Fibroblast of villous mesenchyme (primary cell): Measurements from ENCODE around the gene SYDE2. TPM values are rescaled to one million over a fixed set of nuclear protein-coding genes. Genes with fewer than 3 reads are reported as not detected.
A peak's percentile ranks its signal among the peaks of the same experiment; 100 is the strongest.
"Not testable (repeated sequence)": the region's sequence is repeated elsewhere in the genome, so short reads cannot be mapped to it uniquely, and the experiment has no call there.

Experiments
- DNase-seq: peaks from one replicate; pipeline ENCODE4 v3.0.0-alpha.2; 2010; ENCODE audit warnings: low read depth
- H3K4me3 ChIP-seq: 2 replicates; pipeline ENCODE4 v1.5.1; 2011; ENCODE audit warnings: low read depth, mild to moderate bottlenecking, low read length
- total RNA-seq: library from RNA; depleted of rRNA; stranded (reverse); fragments of >200 nt; gene quantifications from 2 replicates; pipeline ENCODE4 v1.2.3, GENCODE V29; 2012
- TF ChIP-seq, protein P1 (sequence below): IDR thresholded peaks from 2 replicates; pipeline ENCODE4 v1.5.1; 2012; ENCODE audit warnings: low read depth, mild to moderate bottlenecking, low read length; ENCODE audit not compliant: insufficient read depth

SYDE2 gene
- total RNA-seq, 1 donor: 27.6 TPM

DNA sequence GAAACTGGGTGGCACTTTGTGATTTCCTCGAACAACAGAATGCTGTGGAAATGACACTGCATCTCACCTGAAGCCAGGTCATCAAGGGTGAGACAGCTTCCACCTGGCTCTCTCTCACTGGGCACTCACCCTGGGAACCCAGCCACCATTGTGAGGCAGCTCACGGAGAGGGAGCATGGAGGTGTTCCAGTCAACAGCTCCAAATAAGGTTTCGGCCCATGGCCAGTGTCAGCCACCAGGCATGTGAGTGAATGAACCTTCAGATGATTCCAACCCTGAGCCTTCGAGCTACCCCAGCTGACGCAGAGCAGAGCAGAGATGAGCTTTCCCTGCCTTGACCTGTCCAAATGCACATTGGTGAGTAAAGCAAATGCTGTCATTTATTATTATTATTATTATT, 58.1 kb downstream of the SYDE2 start:
- DNase-seq: no peak
- TF ChIP-seq, protein P1, sequence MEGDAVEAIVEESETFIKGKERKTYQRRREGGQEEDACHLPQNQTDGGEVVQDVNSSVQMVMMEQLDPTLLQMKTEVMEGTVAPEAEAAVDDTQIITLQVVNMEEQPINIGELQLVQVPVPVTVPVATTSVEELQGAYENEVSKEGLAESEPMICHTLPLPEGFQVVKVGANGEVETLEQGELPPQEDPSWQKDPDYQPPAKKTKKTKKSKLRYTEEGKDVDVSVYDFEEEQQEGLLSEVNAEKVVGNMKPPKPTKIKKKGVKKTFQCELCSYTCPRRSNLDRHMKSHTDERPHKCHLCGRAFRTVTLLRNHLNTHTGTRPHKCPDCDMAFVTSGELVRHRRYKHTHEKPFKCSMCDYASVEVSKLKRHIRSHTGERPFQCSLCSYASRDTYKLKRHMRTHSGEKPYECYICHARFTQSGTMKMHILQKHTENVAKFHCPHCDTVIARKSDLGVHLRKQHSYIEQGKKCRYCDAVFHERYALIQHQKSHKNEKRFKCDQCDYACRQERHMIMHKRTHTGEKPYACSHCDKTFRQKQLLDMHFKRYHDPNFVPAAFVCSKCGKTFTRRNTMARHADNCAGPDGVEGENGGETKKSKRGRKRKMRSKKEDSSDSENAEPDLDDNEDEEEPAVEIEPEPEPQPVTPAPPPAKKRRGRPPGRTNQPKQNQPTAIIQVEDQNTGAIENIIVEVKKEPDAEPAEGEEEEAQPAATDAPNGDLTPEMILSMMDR: no peak
- no peak overlapping the region for H3K4me3 ChIP-seq

- not testable (repeated sequence) for H3K4me3 ChIP-seq, DNase-seq
These were observed 62.4 kb downstream of the SYDE2 start for GRCh38 chr1:85138439-85138838.

- no peak for DNase-seq
- TF ChIP-seq, protein P1: no peak
- no peak overlapping the region for H3K4me3 ChIP-seq
These were observed 63.2 kb downstream of the SYDE2 start for GRCh38 chr1:85137660-85138059.

DNA sequence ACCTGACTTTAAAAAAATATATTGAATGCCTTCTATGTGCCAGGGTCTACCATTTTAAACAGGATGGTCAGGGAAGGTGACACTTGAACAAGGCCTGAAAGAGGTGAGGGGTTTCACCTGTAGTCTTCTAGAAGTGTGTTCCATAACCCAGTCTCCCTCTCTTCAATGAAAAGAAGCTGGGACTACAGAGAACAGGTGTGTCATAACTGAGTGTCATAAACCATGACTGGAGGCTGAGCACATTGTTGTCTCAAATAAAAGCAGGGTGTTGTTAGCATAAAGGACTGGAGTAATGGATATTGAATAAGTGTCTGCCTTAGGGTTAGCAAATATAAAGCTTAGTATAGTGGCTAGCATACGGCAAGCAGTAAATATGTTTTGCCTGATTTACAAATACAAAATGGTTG, 65.4 kb downstream of the SYDE2 start:
- TF ChIP-seq, protein P1: no peak
- no peak for DNase-seq
- H3K4me3 ChIP-seq: no peak overlapping the region

- peak; percentile 70 for DNase-seq
- TF ChIP-seq, protein P1: no peak
- H3K4me3 ChIP-seq: no peak overlapping the region
These were observed 66.0 kb downstream of the SYDE2 start for GRCh38 chr1:85134583-85135391.

GRCh38 chr1:85133565-85134159, 67.2 kb downstream of the SYDE2 start:
- peak; percentile 36 for DNase-seq
- TF ChIP-seq, protein P1: no peak

DNA sequence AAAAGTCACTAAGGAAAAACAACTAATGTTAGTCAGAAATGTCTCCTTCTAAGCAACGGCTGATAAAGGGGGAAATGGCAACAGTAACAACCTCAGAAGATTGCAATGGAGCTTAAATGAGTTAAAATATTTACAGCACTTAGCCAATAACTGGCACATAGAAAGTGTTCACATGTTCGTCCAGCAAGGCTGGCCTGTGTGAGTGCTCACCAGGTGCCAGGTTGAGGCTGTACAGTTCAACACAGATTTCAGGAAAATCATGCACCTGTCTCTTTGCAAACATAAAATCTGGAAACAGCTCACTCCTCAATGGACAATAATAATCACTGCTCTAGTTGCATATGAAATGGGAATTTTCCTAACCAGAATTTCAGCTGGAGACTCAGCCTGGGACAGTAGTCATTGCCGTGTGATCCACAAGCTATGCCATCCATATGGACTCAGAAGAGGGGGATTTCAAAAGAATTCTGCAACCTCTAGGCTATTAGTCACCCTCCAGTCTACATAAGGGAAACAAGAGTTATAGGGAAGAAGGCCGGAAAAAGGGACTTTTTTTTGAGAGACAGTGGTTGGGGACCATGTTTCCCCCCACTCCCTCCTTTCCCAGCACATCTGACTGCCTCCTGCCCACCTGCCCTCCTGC, 68.6 kb downstream of the SYDE2 start:
- H3K4me3 ChIP-seq: no peak overlapping the region
- TF ChIP-seq, protein P1: no peak
- no peak for DNase-seq

More at GRCh38 chr1:85133565-85134159, 67.2 kb downstream of the SYDE2 start:
- H3K4me3 ChIP-seq: no peak overlapping the region
